Measurements from ENCODE around the gene ETV6. TPM values are rescaled to one million over a fixed set of nuclear protein-coding genes. Genes with fewer than 3 reads are reported as not detected.

ETV6 gene
- total RNA-seq, 2 experiments from 2014 or later = 28.5 to 30.2 TPM

- DNase-seq = no peak
- H3K27ac ChIP-seq (ENCODE audit: low read depth in 1 of 2, low read length in 2 of 2) = no peak overlapping the region
- H3K36me3 ChIP-seq (ENCODE audit: insufficient read depth, low read length) = no peaks in the 10 kb centered on the region
- no peaks in the 10 kb centered on the region for H3K36me3 Mint-ChIP-seq (ENCODE audit: low read depth)
- no peak overlapping the region for H3K27ac Mint-ChIP-seq
- intact Hi-C loops (cut with DNase I, micrococcal nuclease) = no loop called here
- ATAC-seq (ENCODE audit: poor library complexity) = no peak
- H3K4me3 Mint-ChIP-seq = no peak overlapping the region
- no peaks in the 10 kb centered on the region for H3K27me3 Mint-ChIP-seq
- H3K4me3 ChIP-seq (ENCODE audit: low read length) = no peak overlapping the region
- POLR2A ChIA-PET = no interaction called here
- H3K4me1 Mint-ChIP-seq (ENCODE audit: low read depth) = peaks cover 76% of the 10 kb centered on the region
- no peaks in the 10 kb centered on the region for H3K27me3 ChIP-seq (ENCODE audit: control insufficient read depth in 1 of 2, insufficient read depth in 2 of 2, low read length in 2 of 2)
- TF ChIP-seq CTCF (IDR thresholded peaks at IDR 0.05) = no peak
- H3K9me3 ChIP-seq (ENCODE audit: control insufficient read depth in 1 of 2, insufficient read depth in 1 of 2, low read length in 2 of 2) = no peaks in the 10 kb centered on the region
- H3K4me1 ChIP-seq (ENCODE audit: insufficient read depth, low read length) = peaks cover 25% of the 10 kb centered on the region
- H3K9me3 Mint-ChIP-seq = no peaks in the 10 kb centered on the region
- CTCF ChIA-PET = interaction anchor here (0.9 kb wide), 1 partner anchor 19 kb away, joined by 3 read pairs; no protein-coding TSS in a partner anchor
Observed at GRCh38 chr12:11799502-11799873, 150.0 kb downstream of the ETV6 start.

DNA sequence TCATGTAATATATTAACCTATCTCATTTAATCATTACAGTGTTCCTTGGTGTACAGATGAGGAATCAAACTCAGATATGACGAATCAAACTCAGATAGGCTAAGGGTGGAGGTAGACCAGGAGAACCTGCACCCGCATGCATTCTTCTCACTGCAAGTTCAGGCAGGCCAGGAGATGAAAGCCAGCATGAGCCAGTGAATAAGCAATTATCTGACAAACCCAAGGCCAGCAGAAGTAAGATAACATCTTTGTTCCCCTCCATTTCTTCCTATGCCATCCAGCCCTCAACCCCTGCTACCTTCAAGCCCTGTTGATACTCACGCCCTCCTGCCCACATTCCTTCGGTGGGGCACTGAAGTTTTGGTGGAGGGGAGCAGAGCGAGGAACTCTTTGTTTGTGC, 152.2 kb downstream of the ETV6 start:
- Histone ChIP-seq H3K4me3 (ENCODE audit: low read length) (no peak overlapping the region), H3K27ac (ENCODE audit: low read depth in 1 of 2, low read length in 2 of 2) (no peak overlapping the region), H3K9me3 (ENCODE audit: control insufficient read depth in 1 of 2, insufficient read depth in 1 of 2, low read length in 2 of 2) (no peaks in the 10 kb centered on the region), H3K27me3 (ENCODE audit: control insufficient read depth in 1 of 2, insufficient read depth in 2 of 2, low read length in 2 of 2) (no peaks in the 10 kb centered on the region), H3K36me3 (ENCODE audit: insufficient read depth, low read length) (no peaks in the 10 kb centered on the region), H3K4me1 (ENCODE audit: insufficient read depth, low read length) (peaks cover 25% of the 10 kb centered on the region)
- intact Hi-C loops (cut with DNase I, micrococcal nuclease) = no loop called here
- H3K27me3 Mint-ChIP-seq = no peaks in the 10 kb centered on the region
- H3K4me3 Mint-ChIP-seq = no peak overlapping the region
- H3K4me1 Mint-ChIP-seq (ENCODE audit: low read depth) = peaks cover 76% of the 10 kb centered on the region
- DNase-seq = no peak
- ATAC-seq (ENCODE audit: poor library complexity) = no peak
- no peak overlapping the region for H3K27ac Mint-ChIP-seq
- H3K9me3 Mint-ChIP-seq = no peaks in the 10 kb centered on the region
- CTCF ChIA-PET = no interaction called here
- H3K36me3 Mint-ChIP-seq (ENCODE audit: low read depth) = no peaks in the 10 kb centered on the region
- POLR2A ChIA-PET = no interaction called here
- no peak for TF ChIP-seq CTCF (IDR thresholded peaks at IDR 0.05)

GRCh38 chr12:11804130-11804529, 154.7 kb downstream of the ETV6 start:
- CTCF ChIA-PET = no interaction called here
- Histone ChIP-seq H3K27me3 (ENCODE audit: control insufficient read depth in 1 of 2, insufficient read depth in 2 of 2, low read length in 2 of 2) (no peaks in the 10 kb centered on the region), H3K4me3 (ENCODE audit: low read length) (no peak overlapping the region), H3K36me3 (ENCODE audit: insufficient read depth, low read length) (no peaks in the 10 kb centered on the region), H3K27ac (ENCODE audit: low read depth in 1 of 2, low read length in 2 of 2) (no peak overlapping the region), H3K4me1 (ENCODE audit: insufficient read depth, low read length) (peaks cover 15% of the 10 kb centered on the region), H3K9me3 (ENCODE audit: control insufficient read depth in 1 of 2, insufficient read depth in 1 of 2, low read length in 2 of 2) (no peaks in the 10 kb centered on the region)
- H3K4me3 Mint-ChIP-seq = no peak overlapping the region
- no peaks in the 10 kb centered on the region for H3K27me3 Mint-ChIP-seq
- no peak overlapping the region for H3K27ac Mint-ChIP-seq
- no peaks in the 10 kb centered on the region for H3K9me3 Mint-ChIP-seq
- no peak for ATAC-seq (ENCODE audit: poor library complexity)
- POLR2A ChIA-PET = no interaction called here
- no peak for DNase-seq
- no peaks in the 10 kb centered on the region for H3K36me3 Mint-ChIP-seq (ENCODE audit: low read depth)
- intact Hi-C loops (cut with DNase I, micrococcal nuclease) = no loop called here
- peaks cover 76% of the 10 kb centered on the region for H3K4me1 Mint-ChIP-seq (ENCODE audit: low read depth)
- no peak for TF ChIP-seq CTCF (IDR thresholded peaks at IDR 0.05)
